SK-N-SH treated with all-trans-retinoic acid at 6 μM for 48 hours (cell line): ENCODE data around the gene THAP3.

Experiments used
- CREB5 ChIP-seq: fragments of 250-450 bp; sonication (Bioruptor Pico); IDR thresholded peaks from 2 replicates; pipeline ENCODE4 v1.5.1; 2020; ENCODE audit warnings: low read depth, mild to moderate bottlenecking, moderate library complexity
- ESRRG ChIP-seq: fragments of 250-450 bp; sonication (Bioruptor Pico); IDR thresholded peaks from 2 replicates; pipeline ENCODE4 v1.6.1; 2021; ENCODE audit warnings: mild to moderate bottlenecking
- GLIS3 ChIP-seq: fragments of 250-450 bp; sonication (Bioruptor Pico); IDR thresholded peaks from 2 replicates; pipeline ENCODE4 v1.5.0; 2020; ENCODE audit warnings: mild to moderate bottlenecking, moderate library complexity
- ISL1 ChIP-seq: fragments of 250-450 bp; sonication (Bioruptor Pico); IDR thresholded peaks from 2 replicates; pipeline ENCODE4 v2.1.2; 2022; ENCODE audit warnings: mild to moderate bottlenecking, moderate library complexity
- PATZ1 ChIP-seq: fragments of 250-450 bp; sonication (Bioruptor Pico); IDR thresholded peaks from 2 replicates; pipeline ENCODE4 v1.8.0; 2020; ENCODE audit warnings: mild to moderate bottlenecking, moderate library complexity, borderline replicate concordance
- TSHZ2 ChIP-seq: fragments of 250-450 bp; sonication (Bioruptor Pico); IDR thresholded peaks from 2 replicates; pipeline ENCODE4 v1.5.0; 2020; ENCODE audit warnings: mild to moderate bottlenecking, moderate library complexity
- ZC3H10 ChIP-seq: fragments of 250-450 bp; sonication (Bioruptor Pico); IDR thresholded peaks from 2 replicates; pipeline ENCODE4 v1.5.1; 2021; ENCODE audit warnings: mild to moderate bottlenecking, moderate library complexity
- ZFP3 ChIP-seq: fragments of 250-450 bp; sonication (Bioruptor Pico); IDR thresholded peaks from 2 replicates; pipeline ENCODE4 v1.5.0; 2020; ENCODE audit warnings: mild to moderate bottlenecking, moderate library complexity
- ZNF70 ChIP-seq: fragments of 450-650 bp; formaldehyde crosslinking; IDR thresholded peaks from 2 replicates; pipeline ENCODE4 v1.5.0; 2020; ENCODE audit warnings: mild to moderate bottlenecking, moderate library complexity

GRCh38 chr1:6585081-6585722 lies 39.5 kb upstream of the THAP3 start:
- TF ChIP-seq CREB5 (no peak), ZFP3 (CRISPR knock-in tag) (no peak), GLIS3 (CRISPR knock-in tag) (no peak), PATZ1 (CRISPR knock-in tag) (no peak), ZNF70 (CRISPR knock-in tag) (no peak), ESRRG (CRISPR knock-in tag) (no peak), TSHZ2 (CRISPR knock-in tag) (no peak), ZC3H10 (CRISPR knock-in tag) (no peak), ISL1 (no peak)
